ENCODE data around the gene MXRA8.

- TF ChIP-seq BRCA1 (IDR thresholded peaks at IDR 0.05) (no peak), BRCA1 (CRISPR knock-in tag; IDR thresholded peaks at IDR 0.05) (no peak), HNRNPH1 (optimal IDR thresholded peaks at IDR 0.05; ENCODE audit: low read depth, low read length) (no peak), POLR2A (conservative IDR thresholded peaks at IDR 0.05) (peak; percentile 92), CTCF (IDR thresholded peaks at IDR 0.05 in 2 of 3, conservative IDR thresholded peaks at IDR 0.05 in 1 of 3; ENCODE audit: insufficient read depth in 2 of 3, low read depth in 1 of 3, low read length in 3 of 3) (peak; percentile 67 to 76 (median 71))
- TF ChIP-seq, protein P1, sequence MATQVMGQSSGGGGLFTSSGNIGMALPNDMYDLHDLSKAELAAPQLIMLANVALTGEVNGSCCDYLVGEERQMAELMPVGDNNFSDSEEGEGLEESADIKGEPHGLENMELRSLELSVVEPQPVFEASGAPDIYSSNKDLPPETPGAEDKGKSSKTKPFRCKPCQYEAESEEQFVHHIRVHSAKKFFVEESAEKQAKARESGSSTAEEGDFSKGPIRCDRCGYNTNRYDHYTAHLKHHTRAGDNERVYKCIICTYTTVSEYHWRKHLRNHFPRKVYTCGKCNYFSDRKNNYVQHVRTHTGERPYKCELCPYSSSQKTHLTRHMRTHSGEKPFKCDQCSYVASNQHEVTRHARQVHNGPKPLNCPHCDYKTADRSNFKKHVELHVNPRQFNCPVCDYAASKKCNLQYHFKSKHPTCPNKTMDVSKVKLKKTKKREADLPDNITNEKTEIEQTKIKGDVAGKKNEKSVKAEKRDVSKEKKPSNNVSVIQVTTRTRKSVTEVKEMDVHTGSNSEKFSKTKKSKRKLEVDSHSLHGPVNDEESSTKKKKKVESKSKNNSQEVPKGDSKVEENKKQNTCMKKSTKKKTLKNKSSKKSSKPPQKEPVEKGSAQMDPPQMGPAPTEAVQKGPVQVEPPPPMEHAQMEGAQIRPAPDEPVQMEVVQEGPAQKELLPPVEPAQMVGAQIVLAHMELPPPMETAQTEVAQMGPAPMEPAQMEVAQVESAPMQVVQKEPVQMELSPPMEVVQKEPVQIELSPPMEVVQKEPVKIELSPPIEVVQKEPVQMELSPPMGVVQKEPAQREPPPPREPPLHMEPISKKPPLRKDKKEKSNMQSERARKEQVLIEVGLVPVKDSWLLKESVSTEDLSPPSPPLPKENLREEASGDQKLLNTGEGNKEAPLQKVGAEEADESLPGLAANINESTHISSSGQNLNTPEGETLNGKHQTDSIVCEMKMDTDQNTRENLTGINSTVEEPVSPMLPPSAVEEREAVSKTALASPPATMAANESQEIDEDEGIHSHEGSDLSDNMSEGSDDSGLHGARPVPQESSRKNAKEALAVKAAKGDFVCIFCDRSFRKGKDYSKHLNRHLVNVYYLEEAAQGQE (IDR thresholded peaks at IDR 0.05; ENCODE audit: borderline replicate concordance), result peak; percentile 10; the same call in 1 of the 2 replicates
- TF ChIP-seq, protein P1 (CRISPR knock-in tag; IDR thresholded peaks at IDR 0.05; ENCODE audit: low read depth), result peak; percentile 68
Measured at GRCh38 chr1:1399187-1399871, 41.0 kb upstream of the MXRA8 start, which contains the start of gene CCNL2.
